ENCODE results near the gene FLNA. TPM values are rescaled to one million over a fixed set of nuclear protein-coding genes. Genes with fewer than 3 reads are reported as not detected.

Gene FLNA
- total and polyA plus RNA-seq, 10 of the 15 experiments (the other 5 are each of a cell fraction or from before 2014, with no cell fraction given): 5.1 to 643 (median 171) TPM

DNA sequence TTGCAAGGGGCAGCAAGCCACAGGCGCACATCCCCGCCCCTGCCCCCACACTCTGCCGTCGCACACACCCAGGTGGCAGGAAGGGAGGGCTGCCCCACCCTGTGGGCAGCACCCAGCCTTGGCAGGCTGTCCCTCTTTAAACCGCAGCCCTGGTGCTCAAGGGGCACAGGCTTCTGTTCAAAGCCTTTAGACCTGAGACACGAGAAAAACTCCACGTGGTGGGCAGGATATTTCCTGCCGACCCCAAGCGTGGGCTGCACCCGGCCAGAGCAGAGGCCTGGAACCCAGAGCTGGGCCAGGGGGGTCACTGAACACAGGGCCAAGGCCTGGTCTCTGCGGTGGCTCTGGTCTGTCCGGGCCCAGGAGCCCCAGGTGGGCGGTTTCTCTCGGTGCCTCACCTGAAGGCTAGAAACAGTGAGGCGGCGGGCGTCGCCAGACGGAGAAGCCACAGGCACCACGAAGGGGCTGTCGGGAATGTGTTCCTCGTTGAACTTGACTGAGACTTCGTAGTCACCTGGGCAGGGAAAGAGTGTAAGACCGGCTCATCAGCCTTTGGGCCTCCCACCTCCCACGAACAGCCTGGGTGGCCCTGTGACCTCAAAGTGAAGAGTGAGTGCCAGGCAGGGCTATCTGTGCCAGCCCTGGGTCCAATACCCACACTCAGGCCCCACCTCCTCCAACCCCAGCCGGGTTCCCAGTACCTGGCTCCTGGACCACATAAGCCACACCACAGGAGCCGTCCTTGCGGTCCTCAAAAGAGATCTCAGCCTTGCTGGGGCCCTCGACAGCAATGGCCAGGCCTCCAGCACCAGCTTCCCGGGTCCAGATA is 23.0 kb downstream of the FLNA start (continued):
- TF ChIP-seq, protein P1, sequence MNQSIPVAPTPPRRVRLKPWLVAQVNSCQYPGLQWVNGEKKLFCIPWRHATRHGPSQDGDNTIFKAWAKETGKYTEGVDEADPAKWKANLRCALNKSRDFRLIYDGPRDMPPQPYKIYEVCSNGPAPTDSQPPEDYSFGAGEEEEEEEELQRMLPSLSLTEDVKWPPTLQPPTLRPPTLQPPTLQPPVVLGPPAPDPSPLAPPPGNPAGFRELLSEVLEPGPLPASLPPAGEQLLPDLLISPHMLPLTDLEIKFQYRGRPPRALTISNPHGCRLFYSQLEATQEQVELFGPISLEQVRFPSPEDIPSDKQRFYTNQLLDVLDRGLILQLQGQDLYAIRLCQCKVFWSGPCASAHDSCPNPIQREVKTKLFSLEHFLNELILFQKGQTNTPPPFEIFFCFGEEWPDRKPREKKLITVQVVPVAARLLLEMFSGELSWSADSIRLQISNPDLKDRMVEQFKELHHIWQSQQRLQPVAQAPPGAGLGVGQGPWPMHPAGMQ (IDR thresholded peaks at IDR 0.05; ENCODE audit: borderline replicate concordance): no peak

DNA sequence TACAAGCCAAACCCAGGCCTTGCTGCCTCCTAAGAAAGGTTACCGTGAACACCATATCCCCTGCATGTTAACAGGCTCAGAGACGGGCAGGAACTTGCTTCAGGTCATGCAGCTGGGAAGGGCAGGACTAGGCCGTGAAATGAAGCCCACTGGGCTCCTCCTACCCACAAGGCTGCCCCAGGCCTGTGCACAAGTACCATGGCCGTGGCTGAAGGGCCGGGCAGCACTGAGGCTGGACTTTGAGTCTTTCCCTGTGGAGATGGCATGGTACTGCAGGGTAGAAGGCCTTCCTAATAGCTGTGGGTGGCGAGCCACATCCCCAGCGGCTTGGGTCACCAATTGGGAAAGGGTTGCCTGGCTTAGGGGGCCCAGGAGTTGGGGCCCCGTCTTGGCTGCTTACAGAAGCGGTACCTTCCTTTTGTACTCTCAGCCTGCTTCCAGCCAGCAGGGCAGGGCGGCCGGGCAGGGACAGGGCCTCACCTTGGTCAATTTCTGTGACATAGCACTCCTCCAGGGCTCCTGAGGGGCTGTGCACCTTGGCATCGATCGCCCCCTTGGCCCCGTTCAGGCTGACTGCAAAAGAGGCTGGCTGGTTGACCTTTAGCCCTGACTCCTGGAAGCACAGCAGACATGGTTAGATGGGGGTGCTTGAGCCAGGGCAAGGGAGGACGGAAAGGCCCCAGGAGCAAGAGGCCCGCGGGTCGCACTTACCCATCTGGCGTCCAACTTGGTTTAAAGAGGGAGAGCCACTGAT is 23.8 kb downstream of the FLNA start:
- no TSS peak for BruUV-seq (replicated peaks)
- no peaks in the 10 kb centered on the region for H3K27me3 ChIP-seq (replicated peaks in 1 of 2; ENCODE audit: control insufficient read depth in 2 of 2, insufficient read depth in 2 of 2, low read length in 1 of 2)
- H3K4me2 ChIP-seq (ENCODE audit: control insufficient read depth, insufficient read depth): no peak overlapping the region
- no peaks in the 10 kb centered on the region for H3K4me1 ChIP-seq (ENCODE audit: control insufficient read depth, insufficient read depth, low read length)
- H3K79me2 ChIP-seq (ENCODE audit: control insufficient read depth, insufficient read depth, low read length): no peaks in the 10 kb centered on the region
- 38% methylated on average over 19 of the region's 19 CpGs for WGBS (ENCODE audit: insufficient coverage, insufficient replicate concordance, low lambda C conversion rate, missing lambda C conversion rate)
- ChIA-PET RAD21 (ENCODE audit: unreplicated experiment) (no interaction called here), POLR2A (no interaction called here), SMC1A (ENCODE audit: uncharacterized antibody, unreplicated experiment) (no interaction called here), CTCF (no interaction called here)
- TF ChIP-seq ZNF687 (IDR thresholded peaks at IDR 0.05): no peak
- no peak for TF ChIP-seq NFYA (IDR thresholded peaks at IDR 0.05; ENCODE audit: borderline replicate concordance, low read depth, low read length)
- TF ChIP-seq, protein P2, sequence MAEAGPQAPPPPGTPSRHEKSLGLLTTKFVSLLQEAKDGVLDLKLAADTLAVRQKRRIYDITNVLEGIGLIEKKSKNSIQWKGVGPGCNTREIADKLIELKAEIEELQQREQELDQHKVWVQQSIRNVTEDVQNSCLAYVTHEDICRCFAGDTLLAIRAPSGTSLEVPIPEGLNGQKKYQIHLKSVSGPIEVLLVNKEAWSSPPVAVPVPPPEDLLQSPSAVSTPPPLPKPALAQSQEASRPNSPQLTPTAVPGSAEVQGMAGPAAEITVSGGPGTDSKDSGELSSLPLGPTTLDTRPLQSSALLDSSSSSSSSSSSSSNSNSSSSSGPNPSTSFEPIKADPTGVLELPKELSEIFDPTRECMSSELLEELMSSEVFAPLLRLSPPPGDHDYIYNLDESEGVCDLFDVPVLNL (IDR thresholded peaks at IDR 0.05; ENCODE audit: low read depth, low read length): no peak
- no peak for TF ChIP-seq STAT1 (conservative IDR thresholded peaks at IDR 0.05)
- TF ChIP-seq DPF2 (IDR thresholded peaks at IDR 0.05): no peak
- TF ChIP-seq CBX3 (IDR thresholded peaks at IDR 0.05; ENCODE audit: borderline replicate concordance, low read depth): no peak
- intact Hi-C loops (cut with micrococcal nuclease; ENCODE audit: unreplicated experiment) (no loop called here), in situ Hi-C loops (cut with MboI) (no loop called here)
- H3K9ac ChIP-seq (ENCODE audit: control insufficient read depth, insufficient read depth, low read length): no peak overlapping the region
- H3K4me3 ChIP-seq: no peak overlapping the region
- FAIRE-seq (no peak), DNase-seq (ENCODE audit: low read depth, low spot score) (no peak), ATAC-seq (no peak)
- no peak overlapping the region for H3K27ac ChIP-seq (ENCODE audit: control insufficient read depth, insufficient read depth)
- no peaks in the 10 kb centered on the region; the same call in 2 of the 3 replicates for H3K9me3 ChIP-seq (replicated peaks; ENCODE audit: control insufficient read depth, insufficient read depth, low read length)
- H3K36me3 ChIP-seq (ENCODE audit: control insufficient read depth in 2 of 2, insufficient read depth in 2 of 2, low read length in 1 of 2): peaks cover 0 to 43% of the 10 kb centered on the region in 2 experiments; a peak in 2 of 4 replicates
- no peak overlapping the region for H2AFZ ChIP-seq (ENCODE audit: control insufficient read depth, low read depth, low read length)
- no peaks in the 10 kb centered on the region for H4K20me1 ChIP-seq (ENCODE audit: control insufficient read depth, insufficient read depth)

All from GM12878 (cell line).